GM12891 (cell line): ENCODE data around the gene ANKS1B.
"Not testable (repeated sequence)": the region's sequence is repeated elsewhere in the genome, so short reads cannot be mapped to it uniquely, and the experiment has no call there.

ENCODE experiments used
- DNase-seq: peaks from one replicate; pipeline ENCODE4 v3.0.0; 2011; ENCODE audit warnings: low spot score; ENCODE audit not compliant: insufficient read length
- FAIRE-seq: peaks from 2 replicates; lab custom pipeline; 2011; peaks lifted over from hg19 to GRCh38; lab: Jason Lieb, UNC
- PAX5 ChIP-seq: IDR thresholded peaks from 2 replicates; pipeline ENCODE4 v1.6.1; 2011; ENCODE audit warnings: low read length, moderate library complexity, mild to moderate bottlenecking; ENCODE audit not compliant: insufficient read depth, severe bottlenecking
- POLR2A ChIP-seq: IDR thresholded peaks from 2 replicates; pipeline ENCODE4 v1.6.1; 2011; ENCODE audit warnings: low read depth, low read length, control low read depth
- POLR2AphosphoS5 ChIP-seq: IDR thresholded peaks from 2 replicates; pipeline ENCODE4 v1.6.1; 2011; ENCODE audit warnings: low read depth, low read length, control low read depth
- POU2F2 ChIP-seq: IDR thresholded peaks from 2 replicates; pipeline ENCODE4 v1.6.1; 2011; ENCODE audit warnings: low read depth, mild to moderate bottlenecking, control low read depth, low read length, moderate library complexity
- SPI1 ChIP-seq: IDR thresholded peaks from 2 replicates; pipeline ENCODE4 v1.6.1; 2011; ENCODE audit warnings: low read depth, low read length, control low read depth
- TAF1 ChIP-seq: IDR thresholded peaks from 2 replicates; pipeline ENCODE4 v1.6.1; 2011; ENCODE audit warnings: low read depth, low read length, control low read depth

ANKS1B gene

GRCh38 chr12:98990648-98991047 lies 994.1 kb downstream of the ANKS1B start:
- FAIRE-seq (no peak), DNase-seq (no peak)
- TF ChIP-seq SPI1 (no peak), PAX5 (no peak), POLR2AphosphoS5 (no peak), TAF1 (no peak), POLR2A (no peak)

DNA sequence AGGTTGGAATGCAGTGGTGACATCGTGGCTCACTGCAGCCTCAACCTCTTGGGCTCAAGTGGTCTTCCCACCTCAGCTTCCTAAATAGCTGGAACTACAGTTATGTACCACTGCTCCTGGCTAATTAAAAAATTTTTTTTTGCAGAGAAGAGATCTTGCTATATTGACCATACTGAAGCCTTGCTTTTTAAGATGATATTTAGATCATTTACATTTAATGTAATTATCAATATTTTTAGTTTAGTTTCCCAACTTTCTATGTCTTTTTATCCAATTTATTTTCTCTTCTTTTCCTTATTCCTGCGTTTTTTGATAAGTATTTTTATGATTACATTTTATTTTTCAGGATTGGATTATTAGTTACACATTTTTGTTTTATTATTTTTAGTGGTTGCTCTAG lies 999.6 kb downstream of the ANKS1B start:
- TF ChIP-seq POLR2AphosphoS5 (no peak), PAX5 (no peak), SPI1 (no peak), POLR2A (no peak), POU2F2 (no peak), TAF1 (no peak)
- no peak for FAIRE-seq
- no peak for DNase-seq

DNA sequence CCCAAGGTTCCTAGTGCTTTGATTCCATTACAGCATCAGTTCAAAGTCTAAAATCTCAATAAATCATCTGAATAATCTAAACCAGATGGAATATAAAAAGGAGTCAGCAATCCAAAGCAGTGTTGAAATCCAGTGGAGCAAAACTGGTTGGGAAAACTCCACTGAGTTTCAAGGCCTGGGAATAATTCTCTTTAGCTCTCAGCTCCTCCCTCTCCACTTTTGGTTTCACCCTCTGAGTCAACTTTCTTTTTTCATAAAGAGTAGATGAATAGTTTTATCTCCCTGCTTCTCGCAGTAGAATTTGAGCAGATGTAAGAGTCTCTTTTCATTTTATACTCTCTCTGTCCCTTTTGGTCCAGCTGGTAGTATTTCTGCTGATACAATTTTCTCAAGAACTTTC lies 1001.1 kb downstream of the ANKS1B start:
- FAIRE-seq, result no peak
- DNase-seq, result no peak
- no peak for TF ChIP-seq POU2F2
- TF ChIP-seq TAF1, result no peak
- no peak for TF ChIP-seq PAX5
- no peak for TF ChIP-seq POLR2AphosphoS5
- TF ChIP-seq POLR2A, result no peak
- no peak for TF ChIP-seq SPI1

DNA sequence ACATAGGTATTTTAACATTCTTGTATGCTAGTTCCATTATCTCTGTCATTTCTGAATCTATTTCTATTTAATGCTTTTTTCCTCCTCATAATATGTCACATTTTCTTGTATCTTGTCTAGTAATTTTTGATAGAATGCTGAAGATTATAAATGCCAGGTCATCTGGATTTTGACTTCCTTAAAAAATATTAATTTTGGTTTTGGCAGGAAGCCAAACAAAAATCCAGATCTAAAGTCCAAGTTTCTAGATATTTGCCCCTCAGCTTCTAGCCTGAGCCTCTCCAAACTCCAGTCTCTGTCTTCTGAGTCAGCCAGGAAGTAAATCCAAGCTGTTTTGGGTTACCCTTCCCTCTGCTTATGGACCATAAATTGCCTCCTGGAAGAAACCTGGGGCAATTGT lies 1004.2 kb downstream of the ANKS1B start:
- DNase-seq (no peak), FAIRE-seq (no peak)
- no peak for TF ChIP-seq PAX5
- TF ChIP-seq TAF1, result no peak
- TF ChIP-seq POLR2AphosphoS5, result no peak
- TF ChIP-seq POU2F2, result no peak
- TF ChIP-seq POLR2A, result no peak
- no peak for TF ChIP-seq SPI1

- TF ChIP-seq POU2F2, result no peak
- FAIRE-seq, result no peak
- DNase-seq, result no peak
These were observed 1007.5 kb downstream of the ANKS1B start for GRCh38 chr12:98977186-98977585.

- TF ChIP-seq POLR2A, result no peak
- TF ChIP-seq POU2F2, result no peak
- no peak for TF ChIP-seq SPI1
- TF ChIP-seq POLR2AphosphoS5, result no peak
- TF ChIP-seq PAX5, result no peak
- TF ChIP-seq TAF1, result no peak
- FAIRE-seq (no peak), DNase-seq (no peak)
These were observed 1009.9 kb downstream of the ANKS1B start for GRCh38 chr12:98974767-98975381.

DNA sequence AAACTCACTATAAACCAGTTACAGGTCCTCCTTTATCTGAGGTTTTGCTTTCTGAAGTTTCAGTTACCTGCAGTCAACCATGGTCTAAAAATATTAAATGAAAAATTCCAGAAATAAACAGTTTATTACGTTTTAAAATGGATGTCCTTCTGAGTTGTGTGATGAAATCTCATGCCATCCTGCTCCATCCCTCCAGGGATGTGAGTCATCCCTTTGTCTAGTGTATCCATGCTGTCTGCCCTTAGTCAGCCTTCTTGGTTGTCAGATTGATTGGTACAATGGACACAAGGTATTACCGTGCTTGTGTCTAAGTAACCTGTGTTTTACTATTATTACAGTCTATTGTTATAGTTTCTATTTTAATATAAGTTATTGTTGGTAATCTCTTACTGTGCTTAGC lies 1011.3 kb downstream of the ANKS1B start:
- FAIRE-seq, result no peak
- no peak for DNase-seq
- TF ChIP-seq POLR2AphosphoS5, result no peak
- no peak for TF ChIP-seq PAX5
- no peak for TF ChIP-seq SPI1
- TF ChIP-seq POU2F2, result no peak
- no peak for TF ChIP-seq TAF1
- no peak for TF ChIP-seq POLR2A

DNA sequence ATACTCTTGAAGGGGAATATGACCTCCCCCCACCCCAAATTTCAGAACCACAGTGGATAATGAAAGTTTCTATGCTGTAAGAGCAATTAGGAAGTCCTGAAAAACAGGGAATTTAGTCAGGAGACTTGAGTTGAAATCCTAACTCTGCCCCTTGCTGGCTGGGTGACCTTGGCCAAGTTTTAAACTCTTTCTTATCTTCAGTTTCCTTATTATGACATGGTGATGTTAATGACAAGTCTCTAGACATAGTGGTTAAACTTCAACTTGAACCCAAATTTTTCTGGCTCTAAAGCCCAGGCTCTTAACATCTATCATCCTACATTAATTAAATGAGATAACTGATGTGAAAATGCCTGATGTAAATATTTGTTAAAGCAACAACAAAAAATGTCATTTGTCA lies 1013.8 kb downstream of the ANKS1B start:
- FAIRE-seq (no peak), DNase-seq (no peak)
- no peak for TF ChIP-seq PAX5
- no peak for TF ChIP-seq POLR2AphosphoS5
- TF ChIP-seq POLR2A, result no peak
- no peak for TF ChIP-seq POU2F2
- no peak for TF ChIP-seq SPI1
- no peak for TF ChIP-seq TAF1

- DNase-seq, result no peak
- TF ChIP-seq PAX5, result no peak
- no peak for TF ChIP-seq TAF1
- no peak for TF ChIP-seq SPI1
- TF ChIP-seq POU2F2, result no peak
- TF ChIP-seq POLR2AphosphoS5, result no peak
- no peak for TF ChIP-seq POLR2A
These were observed 1014.5 kb downstream of the ANKS1B start for GRCh38 chr12:98970210-98970609.

GRCh38 chr12:98968896-98969295 lies 1015.8 kb downstream of the ANKS1B start:
- FAIRE-seq (no peak), DNase-seq (no peak)
- TF ChIP-seq PAX5 (no peak), POLR2AphosphoS5 (no peak), SPI1 (no peak), POU2F2 (no peak), POLR2A (no peak), TAF1 (no peak)

More at GRCh38 chr12:98970210-98970609, 1014.5 kb downstream of the ANKS1B start:
- FAIRE-seq, result no peak

- FAIRE-seq, DNase-seq: not testable (repeated sequence)
These were observed 1027.6 kb downstream of the ANKS1B start for GRCh38 chr12:98957135-98957534.
